ENCODE data around the gene MLLT3.

DNA sequence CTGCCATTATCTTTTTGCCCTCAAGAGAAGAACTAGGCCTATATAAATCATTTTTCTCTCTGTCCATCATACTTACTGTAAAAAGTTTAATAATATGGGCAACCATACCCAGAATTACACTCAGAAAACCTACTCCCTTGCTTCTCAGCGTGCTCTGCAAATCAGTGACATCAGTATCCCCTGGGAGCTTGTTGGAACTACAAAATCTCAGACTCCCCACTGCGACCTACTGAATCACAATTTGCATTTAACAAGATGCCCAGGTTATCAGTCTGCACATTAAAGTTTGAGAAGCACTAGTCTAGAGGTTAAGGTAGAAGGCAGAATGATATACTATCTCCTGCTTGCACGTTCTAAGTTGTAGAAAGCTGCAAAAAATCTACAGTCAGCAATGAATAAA, 127.2 kb downstream of the MLLT3 start:
- no peak for TF ChIP-seq NR2C2 (CRISPR knock-in tag; IDR thresholded peaks at IDR 0.05)
- TF ChIP-seq, protein P1, sequence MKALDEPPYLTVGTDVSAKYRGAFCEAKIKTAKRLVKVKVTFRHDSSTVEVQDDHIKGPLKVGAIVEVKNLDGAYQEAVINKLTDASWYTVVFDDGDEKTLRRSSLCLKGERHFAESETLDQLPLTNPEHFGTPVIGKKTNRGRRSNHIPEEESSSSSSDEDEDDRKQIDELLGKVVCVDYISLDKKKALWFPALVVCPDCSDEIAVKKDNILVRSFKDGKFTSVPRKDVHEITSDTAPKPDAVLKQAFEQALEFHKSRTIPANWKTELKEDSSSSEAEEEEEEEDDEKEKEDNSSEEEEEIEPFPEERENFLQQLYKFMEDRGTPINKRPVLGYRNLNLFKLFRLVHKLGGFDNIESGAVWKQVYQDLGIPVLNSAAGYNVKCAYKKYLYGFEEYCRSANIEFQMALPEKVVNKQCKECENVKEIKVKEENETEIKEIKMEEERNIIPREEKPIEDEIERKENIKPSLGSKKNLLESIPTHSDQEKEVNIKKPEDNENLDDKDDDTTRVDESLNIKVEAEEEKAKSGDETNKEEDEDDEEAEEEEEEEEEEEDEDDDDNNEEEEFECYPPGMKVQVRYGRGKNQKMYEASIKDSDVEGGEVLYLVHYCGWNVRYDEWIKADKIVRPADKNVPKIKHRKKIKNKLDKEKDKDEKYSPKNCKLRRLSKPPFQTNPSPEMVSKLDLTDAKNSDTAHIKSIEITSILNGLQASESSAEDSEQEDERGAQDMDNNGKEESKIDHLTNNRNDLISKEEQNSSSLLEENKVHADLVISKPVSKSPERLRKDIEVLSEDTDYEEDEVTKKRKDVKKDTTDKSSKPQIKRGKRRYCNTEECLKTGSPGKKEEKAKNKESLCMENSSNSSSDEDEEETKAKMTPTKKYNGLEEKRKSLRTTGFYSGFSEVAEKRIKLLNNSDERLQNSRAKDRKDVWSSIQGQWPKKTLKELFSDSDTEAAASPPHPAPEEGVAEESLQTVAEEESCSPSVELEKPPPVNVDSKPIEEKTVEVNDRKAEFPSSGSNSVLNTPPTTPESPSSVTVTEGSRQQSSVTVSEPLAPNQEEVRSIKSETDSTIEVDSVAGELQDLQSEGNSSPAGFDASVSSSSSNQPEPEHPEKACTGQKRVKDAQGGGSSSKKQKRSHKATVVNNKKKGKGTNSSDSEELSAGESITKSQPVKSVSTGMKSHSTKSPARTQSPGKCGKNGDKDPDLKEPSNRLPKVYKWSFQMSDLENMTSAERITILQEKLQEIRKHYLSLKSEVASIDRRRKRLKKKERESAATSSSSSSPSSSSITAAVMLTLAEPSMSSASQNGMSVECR (CRISPR knock-in tag; IDR thresholded peaks at IDR 0.05; ENCODE audit: borderline replicate concordance), result no peak
- TF ChIP-seq, protein P2, sequence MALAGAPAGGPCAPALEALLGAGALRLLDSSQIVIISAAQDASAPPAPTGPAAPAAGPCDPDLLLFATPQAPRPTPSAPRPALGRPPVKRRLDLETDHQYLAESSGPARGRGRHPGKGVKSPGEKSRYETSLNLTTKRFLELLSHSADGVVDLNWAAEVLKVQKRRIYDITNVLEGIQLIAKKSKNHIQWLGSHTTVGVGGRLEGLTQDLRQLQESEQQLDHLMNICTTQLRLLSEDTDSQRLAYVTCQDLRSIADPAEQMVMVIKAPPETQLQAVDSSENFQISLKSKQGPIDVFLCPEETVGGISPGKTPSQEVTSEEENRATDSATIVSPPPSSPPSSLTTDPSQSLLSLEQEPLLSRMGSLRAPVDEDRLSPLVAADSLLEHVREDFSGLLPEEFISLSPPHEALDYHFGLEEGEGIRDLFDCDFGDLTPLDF (CRISPR knock-in tag; IDR thresholded peaks at IDR 0.05), result no peak
